ENCODE data around the gene COL17A1.

The COL17A1 gene

GRCh38 chr10:104121485-104122224 is 36.0 kb upstream of the COL17A1 start, which contains the start of gene SFR1:
Gene SFR1 (plus strand): TSS chr10:104122171. CDS start chr10:104122184, 13 bp downstream.
- DNase-seq (ENCODE audit: low read depth): peak; percentile 92
- H3K4me3 ChIP-seq (ENCODE audit: low read depth, low read length): peak within 1 kb of the TSS; percentile 85
- TF ChIP-seq CTCF (IDR thresholded peaks at IDR 0.05; ENCODE audit: low read depth, low read length, missing control alignments): peak; percentile 65

DNA sequence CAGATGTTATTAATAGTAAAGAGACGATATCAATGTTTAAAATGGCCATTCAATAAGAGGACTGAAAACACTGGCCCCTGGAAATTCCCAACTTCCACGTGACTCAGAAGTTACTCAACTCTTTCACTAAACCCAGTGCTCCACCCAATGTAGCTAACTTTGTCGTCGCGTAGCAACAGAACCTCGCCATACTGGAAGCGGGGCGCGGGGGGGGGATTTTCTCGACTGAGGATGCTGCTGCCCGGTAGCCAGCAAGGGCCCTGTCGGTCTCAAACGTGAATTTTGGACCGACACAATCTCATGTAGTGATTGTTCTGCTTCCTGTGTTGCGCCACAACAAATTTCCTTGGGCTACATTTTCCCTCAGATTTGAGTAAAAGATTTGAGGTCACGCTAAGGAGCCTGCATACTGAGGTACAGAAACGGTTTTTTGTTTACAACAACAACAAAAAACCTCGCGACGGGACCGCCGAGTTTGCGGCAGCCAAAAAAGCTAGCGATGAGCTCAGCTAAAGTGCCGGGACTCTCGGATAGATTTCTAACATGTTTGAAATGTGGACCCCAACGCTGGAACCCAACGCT is 35.3 kb upstream of the COL17A1 start:
- no peak for TF ChIP-seq CTCF (IDR thresholded peaks at IDR 0.05; ENCODE audit: low read depth, low read length, missing control alignments)
- peak overlapping the region; percentile 58 for H3K4me3 ChIP-seq (ENCODE audit: low read depth, low read length)
- peak; percentile 81 for DNase-seq (ENCODE audit: low read depth)

- TF ChIP-seq CTCF (IDR thresholded peaks at IDR 0.05; ENCODE audit: low read depth, low read length, missing control alignments): no peak
- no peak for DNase-seq (ENCODE audit: low read depth)
- peak overlapping the region; percentile 58 for H3K4me3 ChIP-seq (ENCODE audit: low read depth, low read length)
Observed at GRCh38 chr10:104120512-104120902, 34.8 kb upstream of the COL17A1 start.

- TF ChIP-seq CTCF (IDR thresholded peaks at IDR 0.05; ENCODE audit: low read depth, low read length, missing control alignments): no peak
- DNase-seq (ENCODE audit: low read depth): no peak
- no peak overlapping the region for H3K4me3 ChIP-seq (ENCODE audit: low read depth, low read length)
Observed at GRCh38 chr10:104119996-104120395, 34.3 kb upstream of the COL17A1 start.

DNA sequence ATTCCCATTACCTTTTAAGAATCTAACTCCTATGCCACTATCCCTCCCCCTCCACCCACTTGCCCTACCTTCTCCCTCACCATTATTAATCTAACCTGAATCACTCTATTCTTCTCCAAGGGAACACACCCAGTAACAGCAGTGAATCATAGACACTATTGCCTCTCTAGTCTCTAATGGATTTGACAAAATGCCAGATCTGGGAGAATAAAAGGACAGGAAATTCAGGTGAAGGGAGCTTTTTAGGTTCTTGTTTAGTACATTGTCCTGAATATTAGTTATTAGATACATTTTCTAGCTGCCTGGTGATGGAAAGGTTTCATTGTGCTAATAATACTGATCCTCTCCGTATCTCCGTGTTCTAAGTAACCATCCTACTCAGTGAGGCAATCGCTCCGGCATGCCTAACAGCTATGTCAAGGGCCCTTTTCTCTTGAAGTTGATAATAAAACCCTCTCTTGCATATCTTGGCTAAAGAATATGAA is 32.2 kb upstream of the COL17A1 start:
- TF ChIP-seq CTCF (IDR thresholded peaks at IDR 0.05; ENCODE audit: low read depth, low read length, missing control alignments): no peak
- no peak for DNase-seq (ENCODE audit: low read depth)
- no peak overlapping the region for H3K4me3 ChIP-seq (ENCODE audit: low read depth, low read length)

DNA sequence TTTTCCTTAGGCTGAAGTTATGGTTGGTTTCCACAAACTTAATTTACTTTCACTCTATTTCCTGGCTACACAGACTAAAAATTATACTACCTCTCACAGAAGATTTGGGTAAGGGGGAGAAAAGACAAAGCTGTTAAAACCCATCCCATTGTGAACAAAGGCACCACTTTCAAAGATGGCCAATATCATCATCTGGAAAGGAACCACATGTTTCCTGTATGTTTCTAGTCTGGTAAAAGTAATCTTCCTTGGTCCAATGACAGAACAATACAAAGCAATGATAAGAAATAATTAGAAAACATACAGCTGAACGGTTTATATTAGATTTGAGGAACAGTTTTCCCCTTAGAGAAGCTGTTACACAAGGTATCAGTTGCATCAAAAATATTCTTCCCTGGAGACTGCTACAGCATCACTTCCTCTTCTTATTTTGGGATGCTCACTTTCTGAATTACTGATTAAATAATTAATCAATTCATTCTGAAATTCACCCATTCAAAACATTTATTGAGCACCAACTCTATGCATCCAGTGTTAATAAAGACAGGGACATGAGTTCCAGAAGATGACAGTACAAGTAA is 27.8 kb upstream of the COL17A1 start:
- H3K4me3 ChIP-seq (ENCODE audit: low read depth, low read length): no peak overlapping the region
- DNase-seq (ENCODE audit: low read depth): no peak
- TF ChIP-seq CTCF (IDR thresholded peaks at IDR 0.05; ENCODE audit: low read depth, low read length, missing control alignments): no peak

Measured in GM12864 (cell line).